Measurements from ENCODE around the gene S100A14.
A peak's percentile ranks its signal among the peaks of the same experiment; 100 is the strongest.

Gene S100A14

GRCh38 chr1:153638261-153638660, 22.1 kb upstream of the S100A14 start:
- Histone ChIP-seq H4K20me1 (ENCODE audit: insufficient read depth, low read length) (0 out of 2 replicates have a peak, but pooled peaks cover 6% of the 10 kb centered on the region), H3K27me3 (ENCODE audit: low read depth, low read length) (no peaks in the 10 kb centered on the region), H3K9me3 (ENCODE audit: insufficient read depth, low read length) (no peaks in the 10 kb centered on the region), H2AFZ (ENCODE audit: low read depth, low read length) (no peak overlapping the region), H3K79me2 (ENCODE audit: low read length) (peaks cover 81% of the 10 kb centered on the region), H3K27ac (ENCODE audit: low read length) (no peak overlapping the region), H3K9ac (ENCODE audit: low read length) (no peak overlapping the region), H3K4me1 (ENCODE audit: low read length) (peaks cover 13% of the 10 kb centered on the region), H3K36me3 (replicated peaks; ENCODE audit: low read depth, low read length) (peaks cover 67% of the 10 kb centered on the region), H3K4me3 (ENCODE audit: low read length) (no peak overlapping the region), H3K4me2 (ENCODE audit: low read length) (no peak overlapping the region)
- no peak for TF ChIP-seq EZH2phosphoT487 (IDR thresholded peaks at IDR 0.05; ENCODE audit: low read depth)
- TF ChIP-seq, protein P1, sequence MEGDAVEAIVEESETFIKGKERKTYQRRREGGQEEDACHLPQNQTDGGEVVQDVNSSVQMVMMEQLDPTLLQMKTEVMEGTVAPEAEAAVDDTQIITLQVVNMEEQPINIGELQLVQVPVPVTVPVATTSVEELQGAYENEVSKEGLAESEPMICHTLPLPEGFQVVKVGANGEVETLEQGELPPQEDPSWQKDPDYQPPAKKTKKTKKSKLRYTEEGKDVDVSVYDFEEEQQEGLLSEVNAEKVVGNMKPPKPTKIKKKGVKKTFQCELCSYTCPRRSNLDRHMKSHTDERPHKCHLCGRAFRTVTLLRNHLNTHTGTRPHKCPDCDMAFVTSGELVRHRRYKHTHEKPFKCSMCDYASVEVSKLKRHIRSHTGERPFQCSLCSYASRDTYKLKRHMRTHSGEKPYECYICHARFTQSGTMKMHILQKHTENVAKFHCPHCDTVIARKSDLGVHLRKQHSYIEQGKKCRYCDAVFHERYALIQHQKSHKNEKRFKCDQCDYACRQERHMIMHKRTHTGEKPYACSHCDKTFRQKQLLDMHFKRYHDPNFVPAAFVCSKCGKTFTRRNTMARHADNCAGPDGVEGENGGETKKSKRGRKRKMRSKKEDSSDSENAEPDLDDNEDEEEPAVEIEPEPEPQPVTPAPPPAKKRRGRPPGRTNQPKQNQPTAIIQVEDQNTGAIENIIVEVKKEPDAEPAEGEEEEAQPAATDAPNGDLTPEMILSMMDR (IDR thresholded peaks at IDR 0.05; ENCODE audit: low read depth, low read length) = no peak

- Histone ChIP-seq H3K4me3 (ENCODE audit: low read length) (no peak overlapping the region), H3K4me2 (ENCODE audit: low read length) (no peak overlapping the region), H3K27ac (ENCODE audit: low read length) (no peak overlapping the region), H3K4me1 (ENCODE audit: low read length) (peaks cover 15% of the 10 kb centered on the region), H3K36me3 (replicated peaks; ENCODE audit: low read depth, low read length) (peaks cover 47% of the 10 kb centered on the region), H3K79me2 (ENCODE audit: low read length) (peaks cover 68% of the 10 kb centered on the region), H4K20me1 (ENCODE audit: insufficient read depth, low read length) (0 out of 2 replicates have a peak, but pooled peaks cover 6% of the 10 kb centered on the region), H3K9ac (ENCODE audit: low read length) (no peak overlapping the region), H2AFZ (ENCODE audit: low read depth, low read length) (no peak overlapping the region), H3K27me3 (ENCODE audit: low read depth, low read length) (no peaks in the 10 kb centered on the region), H3K9me3 (ENCODE audit: insufficient read depth, low read length) (no peaks in the 10 kb centered on the region)
- TF ChIP-seq, protein P1 (IDR thresholded peaks at IDR 0.05; ENCODE audit: low read depth, low read length) = no peak
- no peak for TF ChIP-seq EZH2phosphoT487 (IDR thresholded peaks at IDR 0.05; ENCODE audit: low read depth)
Observed at GRCh38 chr1:153636312-153636711, 20.2 kb upstream of the S100A14 start.

DNA sequence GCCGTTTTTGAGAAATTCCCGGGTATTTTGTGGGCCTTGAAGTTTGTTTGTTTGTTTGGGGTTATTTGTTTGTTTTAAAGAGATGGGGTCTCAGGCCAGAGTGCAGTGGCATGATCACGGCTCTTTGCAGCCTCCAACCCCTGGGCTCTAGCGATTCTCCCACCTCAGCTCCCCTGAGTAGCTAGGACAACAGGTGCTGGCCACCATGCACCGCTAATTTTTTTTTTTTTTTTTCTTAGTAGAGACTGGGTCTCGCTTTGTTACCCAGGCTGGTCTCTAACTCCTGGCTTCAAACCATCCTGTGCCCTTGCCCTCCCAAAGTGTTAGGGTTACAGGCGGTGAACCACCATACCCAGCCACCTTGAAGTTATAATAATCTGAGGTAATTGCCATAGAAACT, 19.7 kb upstream of the S100A14 start:
- H3K79me2 ChIP-seq (ENCODE audit: low read length) = peaks cover 64% of the 10 kb centered on the region
- H3K27me3 ChIP-seq (ENCODE audit: low read depth, low read length) = no peaks in the 10 kb centered on the region
- peaks cover 43% of the 10 kb centered on the region for H3K36me3 ChIP-seq (replicated peaks; ENCODE audit: low read depth, low read length)
- no peak overlapping the region for H3K9ac ChIP-seq (ENCODE audit: low read length)
- peaks cover 15% of the 10 kb centered on the region for H3K4me1 ChIP-seq (ENCODE audit: low read length)
- TF ChIP-seq EZH2phosphoT487 (IDR thresholded peaks at IDR 0.05; ENCODE audit: low read depth) = no peak
- TF ChIP-seq, protein P1 (IDR thresholded peaks at IDR 0.05; ENCODE audit: low read depth, low read length) = no peak
- H3K27ac ChIP-seq (ENCODE audit: low read length) = no peak overlapping the region
- H3K9me3 ChIP-seq (ENCODE audit: insufficient read depth, low read length) = no peaks in the 10 kb centered on the region
- H4K20me1 ChIP-seq (ENCODE audit: insufficient read depth, low read length) = 0 out of 2 replicates have a peak, but pooled peaks cover 2% of the 10 kb centered on the region
- peak overlapping the region; percentile 76 for H3K4me2 ChIP-seq (ENCODE audit: low read length)
- peak overlapping the region; percentile 90; the same call in 1 of the 2 replicates for H3K4me3 ChIP-seq (ENCODE audit: low read length)
- no peak overlapping the region for H2AFZ ChIP-seq (ENCODE audit: low read depth, low read length)

GRCh38 chr1:153633754-153634665, 17.9 kb upstream of the S100A14 start, which contains the start of gene CHTOP:
CHTOP (plus strand) TSS chr1:153634066; CDS start chr1:153636589, 2,523 bp downstream.
- Histone ChIP-seq H4K20me1 (ENCODE audit: insufficient read depth, low read length) (no peaks in the 10 kb centered on the region), H3K79me2 (ENCODE audit: low read length) (peaks cover 48% of the 10 kb centered on the region), H3K4me1 (ENCODE audit: low read length) (peaks cover 15% of the 10 kb centered on the region), H3K4me3 (ENCODE audit: low read length) (peak within 1 kb of the TSS; percentile 90), H3K36me3 (replicated peaks; ENCODE audit: low read depth, low read length) (peaks cover 31% of the 10 kb centered on the region), H3K9me3 (ENCODE audit: insufficient read depth, low read length) (no peaks in the 10 kb centered on the region), H3K27me3 (ENCODE audit: low read depth, low read length) (no peaks in the 10 kb centered on the region), H3K27ac (ENCODE audit: low read length) (peak within 1 kb of the TSS; percentile 96), H3K9ac (ENCODE audit: low read length) (peak within 1 kb of the TSS; percentile 99), H3K4me2 (ENCODE audit: low read length) (peak within 1 kb of the TSS; percentile 76), H2AFZ (ENCODE audit: low read depth, low read length) (0 out of 2 replicates have a peak within 1 kb of the TSS, but pooled peaks have one; percentile 24)
- TF ChIP-seq, protein P1 (IDR thresholded peaks at IDR 0.05; ENCODE audit: low read depth, low read length) = no peak
- TF ChIP-seq EZH2phosphoT487 (IDR thresholded peaks at IDR 0.05; ENCODE audit: low read depth) = no peak
